SHP77 treated with DMSO at 0.1 percent for 48 hours (cell line): Measurements from ENCODE around the gene HTD2.

Experiments used
- DNase-seq: peaks from one replicate; lab custom pipeline; 2025; lab: John Stamatoyannopoulos, UW

The HTD2 gene

GRCh38 chr3:58292866-58293265, 13.5 kb upstream of the HTD2 start:
- DNase-seq, result no peak

- no peak for DNase-seq
Measured at GRCh38 chr3:58293516-58293915, 12.8 kb upstream of the HTD2 start.

DNA sequence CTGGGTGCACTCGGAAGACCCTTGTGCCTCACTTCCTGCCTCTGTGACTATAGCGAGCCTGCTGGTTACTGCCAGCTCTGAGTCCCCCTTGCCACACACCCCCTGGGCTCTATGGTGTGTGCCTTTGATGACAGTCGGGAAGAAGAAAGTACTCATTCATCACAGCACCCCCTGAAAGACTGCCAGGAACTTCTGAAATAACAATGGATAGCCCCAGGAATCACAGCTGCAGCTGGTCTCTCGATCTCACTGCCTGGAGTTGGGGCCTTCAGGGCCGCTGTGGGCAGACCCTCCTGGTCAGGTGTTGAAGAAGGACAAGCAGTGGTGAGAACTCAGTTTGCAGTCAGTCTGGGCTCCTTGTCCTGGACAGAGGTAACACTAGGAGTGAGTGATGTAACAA, 10.1 kb upstream of the HTD2 start:
- no peak for DNase-seq

DNA sequence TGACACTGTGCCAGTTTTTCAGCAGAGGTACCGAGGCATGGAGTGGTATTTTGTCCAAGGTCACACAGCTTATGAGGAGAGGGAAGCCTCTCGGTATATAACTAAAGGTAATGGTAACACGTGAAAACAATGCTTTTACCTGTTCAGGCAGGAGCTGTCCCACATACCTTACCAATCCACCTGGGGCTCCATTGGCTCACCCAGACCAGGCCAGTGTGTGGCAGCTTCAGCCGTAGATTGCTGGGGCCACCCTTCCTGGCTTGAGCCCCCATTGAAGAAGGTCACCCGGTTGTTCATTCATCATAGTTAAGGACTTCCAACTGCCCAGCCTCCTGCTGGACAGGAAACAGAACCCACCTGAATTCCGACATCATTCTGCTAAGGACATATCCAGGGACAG, 9.5 kb upstream of the HTD2 start:
- DNase-seq, result no peak

DNA sequence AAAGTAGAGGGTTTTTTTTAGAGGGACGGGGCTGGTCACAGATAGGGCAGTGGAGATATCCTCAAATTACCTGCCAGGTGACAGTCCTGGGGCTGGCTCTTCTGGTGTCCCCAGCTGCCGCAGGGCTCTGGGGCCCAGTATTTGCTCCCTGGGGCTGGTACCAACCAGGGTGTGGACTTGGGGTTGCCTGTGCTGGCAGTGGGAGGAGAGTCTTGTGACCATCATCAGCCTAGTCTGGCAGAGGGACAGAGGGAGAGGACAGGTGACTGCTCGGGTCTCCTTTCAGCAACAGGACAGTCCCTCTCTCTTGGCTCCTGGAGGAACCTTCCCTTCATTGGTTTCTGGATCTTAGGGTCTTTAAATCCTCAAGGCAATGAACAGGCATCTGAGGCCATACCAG, 8.1 kb upstream of the HTD2 start:
- no peak for DNase-seq

GRCh38 chr3:58299075-58299474, 7.2 kb upstream of the HTD2 start:
- DNase-seq, result no peak

DNA sequence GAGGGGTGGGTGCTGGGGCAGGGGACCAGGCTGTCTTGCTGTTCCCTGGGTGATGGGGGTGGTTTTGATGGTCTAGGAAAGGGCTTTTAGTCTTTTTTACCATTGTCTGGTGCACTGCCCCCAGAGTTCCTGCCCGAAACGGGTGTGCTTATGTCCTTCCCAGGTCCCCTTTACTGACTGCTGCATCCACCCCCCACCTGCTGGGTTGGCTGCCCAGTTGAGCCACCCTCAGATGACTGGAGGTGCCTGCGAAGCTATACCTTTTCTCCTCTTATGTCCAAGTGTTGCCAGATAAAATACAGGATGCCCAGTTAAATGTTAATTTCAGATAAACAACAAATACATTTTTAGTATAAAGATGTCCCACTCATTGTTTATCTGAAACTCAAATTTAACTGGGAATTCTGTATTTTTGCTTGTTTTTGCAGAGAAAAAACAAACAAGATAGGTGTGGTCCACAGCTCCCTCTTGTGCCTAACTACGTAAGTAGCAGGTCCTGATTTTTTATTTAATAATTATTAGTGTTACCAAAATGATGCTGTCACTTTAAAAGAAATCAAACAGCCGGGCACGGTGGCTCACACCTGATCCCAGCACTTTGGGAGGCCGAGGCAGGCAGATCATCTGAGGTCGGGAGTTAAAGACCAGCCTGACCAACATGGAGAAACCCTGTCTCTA, 6.3 kb upstream of the HTD2 start:
- DNase-seq, result no peak

DNA sequence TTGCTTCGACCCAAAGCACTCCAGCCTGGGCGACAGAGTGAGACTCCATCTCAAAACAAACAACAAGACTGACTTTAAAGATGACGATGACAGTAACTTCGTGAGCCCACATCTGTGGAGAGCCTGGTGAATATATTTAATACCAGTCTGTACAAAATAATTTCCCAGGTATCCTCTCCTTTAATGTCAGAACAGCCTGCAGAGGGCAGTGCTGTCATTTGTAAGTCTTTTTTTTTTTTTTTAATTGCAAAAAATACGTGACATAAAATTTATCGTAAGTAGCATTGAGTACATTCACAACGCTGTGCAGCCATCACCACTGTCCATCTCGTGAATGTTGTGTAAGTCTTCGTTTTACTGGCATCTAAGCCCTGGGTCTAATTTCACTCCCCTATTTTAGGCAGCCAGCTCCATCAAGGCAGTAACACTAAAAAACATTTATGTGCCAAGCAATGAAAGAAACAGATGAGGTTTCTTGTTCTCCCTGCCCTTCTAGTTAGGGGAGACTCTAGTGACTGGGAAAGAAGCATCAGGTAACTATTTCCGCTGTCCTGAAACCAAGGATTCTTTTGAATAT, 1.4 kb downstream of the HTD2 start:
- DNase-seq, result no peak

DNA sequence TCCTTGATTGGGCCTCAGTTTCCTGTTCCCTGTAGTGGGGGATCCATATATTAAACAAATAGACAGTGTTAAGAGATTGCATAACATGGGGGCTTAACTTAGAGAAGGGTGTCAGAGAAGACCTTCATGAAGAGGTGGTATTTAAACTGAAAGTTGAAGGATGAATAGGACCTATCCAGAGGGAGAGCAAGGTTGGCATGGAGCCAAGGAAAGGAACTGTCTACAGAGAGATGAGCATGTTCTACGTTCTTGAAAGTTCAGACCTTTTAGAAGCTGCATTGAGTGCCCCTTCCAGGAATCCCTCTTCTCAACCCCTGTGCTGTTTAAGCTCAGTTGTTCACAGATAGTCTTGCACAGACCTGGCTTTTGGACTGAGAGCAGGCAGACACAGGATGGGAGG, 2.4 kb downstream of the HTD2 start:
- DNase-seq, result no peak

DNA sequence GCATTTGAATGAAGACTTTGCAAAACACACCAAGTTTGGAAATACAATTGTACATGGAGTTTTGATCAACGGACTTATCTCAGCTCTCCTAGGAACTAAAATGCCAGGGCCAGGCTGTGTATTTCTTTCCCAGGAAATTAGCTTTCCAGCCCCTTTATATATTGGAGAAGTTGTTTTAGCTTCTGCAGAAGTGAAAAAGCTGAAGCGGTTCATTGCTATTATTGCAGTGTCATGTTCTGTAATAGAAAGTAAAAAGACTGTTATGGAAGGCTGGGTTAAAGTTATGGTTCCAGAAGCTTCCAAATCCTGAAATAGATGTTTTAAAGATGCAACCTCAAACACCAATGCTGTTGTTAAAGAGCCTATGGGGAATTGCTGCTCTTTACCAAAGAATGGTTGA, 11.5 kb downstream of the HTD2 start:
- no peak for DNase-seq

DNA sequence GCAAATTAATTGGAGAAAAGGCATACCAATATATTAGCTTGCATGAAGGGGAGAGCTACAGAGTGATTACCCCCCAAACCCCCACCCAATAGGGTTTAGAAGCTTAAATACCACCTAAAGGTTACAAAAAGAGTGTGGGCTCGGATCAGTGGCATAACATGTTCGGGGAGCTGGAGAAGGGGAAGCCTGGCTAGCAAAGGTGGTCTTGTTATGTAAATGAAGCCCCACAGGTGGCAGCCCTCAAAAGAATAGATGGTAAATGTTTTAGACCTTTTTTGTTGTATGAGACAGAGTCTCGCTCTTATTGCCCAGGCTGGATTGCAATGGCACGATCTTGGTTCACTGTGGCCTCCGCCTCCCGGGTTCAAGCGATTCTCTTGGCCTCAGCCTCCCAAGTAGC, 15.5 kb downstream of the HTD2 start:
- DNase-seq, result no peak

DNA sequence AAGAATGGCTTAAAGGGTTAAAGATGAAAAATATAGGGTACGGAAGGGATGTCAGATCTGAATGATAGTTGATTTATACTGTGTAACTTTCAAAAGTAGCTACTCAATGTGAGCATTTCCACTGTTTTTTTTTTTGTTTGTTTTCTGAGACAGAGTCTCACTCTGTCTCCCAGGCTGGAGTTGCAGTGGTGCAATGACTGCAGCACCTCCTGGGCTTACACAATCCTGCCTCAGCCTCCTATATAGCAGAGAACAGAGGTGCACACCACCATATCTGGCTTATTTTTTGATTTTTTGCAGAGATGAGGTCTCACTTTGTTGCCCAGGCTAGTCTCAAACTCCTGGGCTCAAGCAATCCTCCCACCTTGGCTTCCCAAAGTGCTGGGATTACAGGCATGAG, 16.5 kb downstream of the HTD2 start:
- DNase-seq, result no peak

- DNase-seq, result no peak
Measured at GRCh38 chr3:58323529-58324390, 17.4 kb downstream of the HTD2 start.

DNA sequence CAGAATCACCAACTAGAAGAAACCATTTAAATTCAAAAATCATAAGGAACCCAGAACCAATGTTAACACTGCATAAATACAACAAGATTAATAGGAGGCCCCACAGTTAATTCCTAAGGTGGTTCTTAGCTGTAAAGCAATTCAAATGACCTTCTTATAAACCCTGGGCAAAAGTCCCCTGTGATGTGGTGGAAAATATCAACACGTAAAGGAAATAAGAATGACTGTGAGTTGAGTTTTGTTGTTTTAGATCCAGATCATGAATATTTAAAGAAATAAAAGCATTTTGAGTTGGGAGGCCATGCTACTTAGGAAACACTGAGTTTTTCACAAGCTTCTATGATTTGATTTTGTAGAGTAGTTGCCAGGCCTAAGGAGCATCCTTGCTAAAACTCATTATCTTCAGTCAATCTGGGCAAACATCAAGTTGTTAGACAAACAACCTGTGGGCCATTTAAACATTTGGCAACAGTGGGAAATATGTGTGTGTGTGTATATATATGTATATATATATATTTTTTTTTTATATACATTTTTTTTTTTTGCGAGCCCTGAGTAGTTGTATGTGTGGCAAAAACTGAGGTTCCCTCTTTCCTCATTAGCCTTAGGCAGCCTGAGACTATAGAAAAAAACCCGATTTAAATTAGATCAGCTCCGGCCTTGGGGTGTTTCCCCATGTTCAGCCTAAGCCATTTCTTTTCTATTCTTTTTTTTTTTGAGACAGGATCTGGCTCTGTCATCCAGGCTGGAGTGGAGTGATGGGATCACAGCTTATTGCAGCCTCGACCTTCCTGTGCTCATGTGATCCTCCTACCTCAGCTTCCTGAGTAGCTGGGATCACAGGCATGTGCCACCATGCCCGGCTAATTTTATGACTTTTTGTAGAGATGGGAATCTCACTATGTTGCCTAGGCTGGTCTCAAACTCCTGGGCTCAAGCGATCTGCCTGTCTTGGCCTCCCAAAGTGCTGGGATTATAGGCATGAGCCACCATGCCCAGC, 18.4 kb downstream of the HTD2 start:
- no peak for DNase-seq

- no peak for DNase-seq
Measured at GRCh38 chr3:58325525-58325992, 19.2 kb downstream of the HTD2 start.

- DNase-seq, result no peak
Measured at GRCh38 chr3:58326267-58326900, 20.1 kb downstream of the HTD2 start.

DNA sequence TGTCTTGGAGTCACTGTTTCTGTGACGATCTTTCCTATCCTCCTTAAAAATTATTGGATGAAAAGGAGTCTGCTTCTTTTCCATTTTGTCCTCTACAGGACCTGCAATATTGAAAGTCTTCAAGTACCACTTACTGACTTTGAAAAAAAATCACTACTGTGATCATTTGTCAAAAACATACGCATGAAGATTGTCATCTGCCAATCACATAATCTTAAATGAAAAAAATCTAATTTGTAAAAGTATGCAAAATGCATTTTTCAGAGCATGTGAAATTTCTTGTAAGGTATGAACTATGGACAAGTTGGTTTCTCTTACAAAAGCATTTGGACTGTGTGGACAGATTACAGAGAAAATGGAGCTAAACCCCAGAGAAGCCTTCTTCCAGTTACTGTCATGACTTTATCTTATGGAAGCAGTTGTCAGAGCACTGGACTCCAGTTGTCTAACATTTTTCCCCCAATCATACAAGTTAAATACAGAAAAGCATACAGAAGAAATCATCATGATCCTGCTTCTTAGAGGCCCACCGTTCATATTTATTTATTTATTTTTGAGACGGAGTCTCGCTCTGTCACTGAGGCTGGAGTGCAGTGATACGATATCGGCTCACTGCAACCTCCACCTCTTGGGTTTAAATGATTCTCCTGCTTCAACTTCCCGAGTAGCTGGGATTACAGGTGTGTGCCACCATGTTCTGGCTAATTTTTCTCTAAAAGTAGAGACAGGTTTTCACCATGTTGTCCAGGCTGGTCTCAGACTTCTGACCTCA, 23.0 kb downstream of the HTD2 start:
- DNase-seq, result no peak

DNA sequence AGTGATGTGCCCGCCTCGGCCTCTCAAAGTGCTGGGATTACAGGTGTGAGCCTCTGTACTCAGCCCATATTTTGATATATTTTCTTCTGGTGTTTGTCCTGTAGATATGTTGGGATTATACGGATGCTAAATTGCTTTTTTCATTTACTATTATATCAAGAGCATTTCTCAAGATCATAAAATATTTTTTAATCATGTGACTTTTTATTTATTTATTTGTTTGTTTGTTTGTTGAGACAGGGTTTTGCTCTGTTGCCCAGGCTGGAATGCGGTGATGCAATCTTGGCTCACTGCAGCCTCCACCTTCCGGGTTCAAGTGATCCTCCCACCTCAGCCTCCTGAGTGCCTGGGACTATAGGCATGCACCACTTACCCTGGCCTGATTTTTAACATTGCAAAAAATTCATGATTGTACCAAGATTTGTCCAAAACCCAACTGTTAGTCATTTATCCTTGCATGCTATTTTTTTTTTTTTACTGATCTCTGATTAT, 23.6 kb downstream of the HTD2 start:
- DNase-seq, result no peak

DNA sequence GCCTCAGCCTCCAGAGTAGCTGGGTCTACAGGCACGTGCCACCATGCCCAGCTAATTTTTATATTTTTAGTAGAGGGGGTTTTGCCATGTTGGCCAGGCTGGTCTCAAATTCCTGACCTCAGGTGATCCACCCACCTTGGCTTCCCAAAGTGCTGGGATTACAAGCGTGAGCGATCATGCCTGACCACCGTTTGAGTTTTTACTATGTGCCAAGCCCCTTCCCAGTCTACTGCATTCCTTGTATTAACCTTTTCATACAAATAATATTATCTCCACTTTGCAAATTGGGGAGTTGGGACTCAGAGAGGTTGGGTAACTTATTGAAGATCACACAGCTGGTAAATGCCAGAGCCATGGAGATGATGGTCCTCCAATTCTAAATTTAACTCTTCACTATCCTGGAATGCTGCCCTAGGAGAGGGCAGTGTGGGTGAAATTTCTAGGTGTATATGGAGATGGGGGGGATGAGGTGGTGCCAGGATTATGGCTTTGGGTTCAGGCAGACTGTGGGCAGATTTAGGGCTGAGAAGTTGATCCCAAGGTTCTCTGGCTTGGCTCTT, 25.4 kb downstream of the HTD2 start:
- no peak for DNase-seq

- DNase-seq, result no peak
Measured at GRCh38 chr3:58332575-58333188, 26.4 kb downstream of the HTD2 start, which contains the start of gene PXK. Gene PXK (plus strand): TSS chr3:58332892. CDS start chr3:58332989, 97 bp downstream.
